NCI-H1092 treated with DMSO at 0.1 percent for 48 hours (cell line): Measurements from ENCODE around the gene JAZF1.

ENCODE experiments used
- DNase-seq: peaks from one replicate; lab custom pipeline; 2025; lab: John Stamatoyannopoulos, UW

The JAZF1 gene

GRCh38 chr7:28136420-28136819 is 44.2 kb downstream of the JAZF1 start:
- DNase-seq = no peak

GRCh38 chr7:28135760-28136159 is 44.8 kb downstream of the JAZF1 start:
- DNase-seq = no peak

- no peak for DNase-seq
These were observed 45.3 kb downstream of the JAZF1 start for GRCh38 chr7:28135315-28135714.

GRCh38 chr7:28133872-28134271 is 46.7 kb downstream of the JAZF1 start:
- no peak for DNase-seq

GRCh38 chr7:28132959-28133870 is 47.4 kb downstream of the JAZF1 start:
- DNase-seq = no peak

GRCh38 chr7:28130277-28130676 is 50.3 kb downstream of the JAZF1 start:
- no peak for DNase-seq

- no peak for DNase-seq
These were observed 52.0 kb downstream of the JAZF1 start for GRCh38 chr7:28128608-28129007.

GRCh38 chr7:28126410-28127041 is 54.1 kb downstream of the JAZF1 start:
- DNase-seq = no peak

GRCh38 chr7:28125431-28126409 is 54.9 kb downstream of the JAZF1 start:
- no peak for DNase-seq

GRCh38 chr7:28124413-28124812 is 56.2 kb downstream of the JAZF1 start:
- no peak for DNase-seq

GRCh38 chr7:28123752-28124151 is 56.8 kb downstream of the JAZF1 start:
- no peak for DNase-seq

GRCh38 chr7:28121496-28121895 is 59.1 kb downstream of the JAZF1 start:
- DNase-seq = no peak

- DNase-seq = no peak
These were observed 64.6 kb downstream of the JAZF1 start for GRCh38 chr7:28116041-28116440.

- no peak for DNase-seq
These were observed 65.3 kb downstream of the JAZF1 start for GRCh38 chr7:28115261-28115660.

- no peak for DNase-seq
These were observed 66.5 kb downstream of the JAZF1 start for GRCh38 chr7:28114056-28114455.

- no peak for DNase-seq
These were observed 67.6 kb downstream of the JAZF1 start for GRCh38 chr7:28112883-28113540.

- no peak for DNase-seq
These were observed 68.1 kb downstream of the JAZF1 start for GRCh38 chr7:28112467-28112866.

GRCh38 chr7:28112012-28112411 is 68.6 kb downstream of the JAZF1 start:
- no peak for DNase-seq

- DNase-seq = no peak
These were observed 70.1 kb downstream of the JAZF1 start for GRCh38 chr7:28110427-28111012.

GRCh38 chr7:28108747-28109146 is 71.8 kb downstream of the JAZF1 start:
- no peak for DNase-seq

- no peak for DNase-seq
These were observed 72.6 kb downstream of the JAZF1 start for GRCh38 chr7:28107960-28108359.
